ENCODE data around the gene CCL1.

DNA sequence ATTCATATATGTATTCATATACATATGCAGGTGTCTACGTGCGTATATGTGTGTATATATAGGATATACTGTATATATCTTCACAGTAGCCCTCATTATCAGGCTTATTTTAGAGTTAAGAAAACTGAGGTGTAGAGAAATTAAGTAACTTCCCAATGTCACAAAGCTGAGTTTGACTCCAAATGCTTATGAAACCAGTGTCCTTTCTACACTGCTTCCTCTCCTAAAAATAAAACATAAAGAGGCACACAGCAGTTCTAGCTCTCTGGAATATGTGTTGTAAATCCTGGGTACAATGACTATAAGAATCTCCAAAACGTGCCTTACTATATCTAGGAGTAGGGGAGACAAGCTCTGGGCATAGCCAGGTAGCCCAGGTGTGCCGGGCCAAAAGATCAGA, 40.0 kb upstream of the CCL1 start:
- TF ChIP-seq, protein P1, sequence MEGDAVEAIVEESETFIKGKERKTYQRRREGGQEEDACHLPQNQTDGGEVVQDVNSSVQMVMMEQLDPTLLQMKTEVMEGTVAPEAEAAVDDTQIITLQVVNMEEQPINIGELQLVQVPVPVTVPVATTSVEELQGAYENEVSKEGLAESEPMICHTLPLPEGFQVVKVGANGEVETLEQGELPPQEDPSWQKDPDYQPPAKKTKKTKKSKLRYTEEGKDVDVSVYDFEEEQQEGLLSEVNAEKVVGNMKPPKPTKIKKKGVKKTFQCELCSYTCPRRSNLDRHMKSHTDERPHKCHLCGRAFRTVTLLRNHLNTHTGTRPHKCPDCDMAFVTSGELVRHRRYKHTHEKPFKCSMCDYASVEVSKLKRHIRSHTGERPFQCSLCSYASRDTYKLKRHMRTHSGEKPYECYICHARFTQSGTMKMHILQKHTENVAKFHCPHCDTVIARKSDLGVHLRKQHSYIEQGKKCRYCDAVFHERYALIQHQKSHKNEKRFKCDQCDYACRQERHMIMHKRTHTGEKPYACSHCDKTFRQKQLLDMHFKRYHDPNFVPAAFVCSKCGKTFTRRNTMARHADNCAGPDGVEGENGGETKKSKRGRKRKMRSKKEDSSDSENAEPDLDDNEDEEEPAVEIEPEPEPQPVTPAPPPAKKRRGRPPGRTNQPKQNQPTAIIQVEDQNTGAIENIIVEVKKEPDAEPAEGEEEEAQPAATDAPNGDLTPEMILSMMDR (IDR thresholded peaks at IDR 0.05; ENCODE audit: borderline replicate concordance, extremely low read depth, low read length, poor library complexity, severe bottlenecking), result no peak
- TF ChIP-seq EZH2 (IDR thresholded peaks at IDR 0.05; ENCODE audit: borderline replicate concordance, low read depth, low read length, severe bottlenecking), result no peak

Measured in DND-41 (cell line).